Testis (tissue), 2 donors: ENCODE data around the gene IL18BP.

Experiments
- POLR2A ChIP-seq: fragments of 450-650 bp; IDR thresholded peaks from one replicate; pipeline ENCODE4 v1.6.1; 2017; ENCODE audit warnings: antibody characterized with exemption, mild to moderate bottlenecking, moderate library complexity
- TF ChIP-seq, protein P1 (sequence below), 3 experiments: fragments of 450-650 bp in 2 of 3; fragments of 200-600 bp in 1 of 3; sonication (generic) in 1 of 3; IDR thresholded peaks; one replicate each; pipeline ENCODE4 v1.5.1; 2016 to 2019; ENCODE audit warnings: antibody characterized with exemption in 3 of 3, mild to moderate bottlenecking in 2 of 3, moderate library complexity in 1 of 3

DNA sequence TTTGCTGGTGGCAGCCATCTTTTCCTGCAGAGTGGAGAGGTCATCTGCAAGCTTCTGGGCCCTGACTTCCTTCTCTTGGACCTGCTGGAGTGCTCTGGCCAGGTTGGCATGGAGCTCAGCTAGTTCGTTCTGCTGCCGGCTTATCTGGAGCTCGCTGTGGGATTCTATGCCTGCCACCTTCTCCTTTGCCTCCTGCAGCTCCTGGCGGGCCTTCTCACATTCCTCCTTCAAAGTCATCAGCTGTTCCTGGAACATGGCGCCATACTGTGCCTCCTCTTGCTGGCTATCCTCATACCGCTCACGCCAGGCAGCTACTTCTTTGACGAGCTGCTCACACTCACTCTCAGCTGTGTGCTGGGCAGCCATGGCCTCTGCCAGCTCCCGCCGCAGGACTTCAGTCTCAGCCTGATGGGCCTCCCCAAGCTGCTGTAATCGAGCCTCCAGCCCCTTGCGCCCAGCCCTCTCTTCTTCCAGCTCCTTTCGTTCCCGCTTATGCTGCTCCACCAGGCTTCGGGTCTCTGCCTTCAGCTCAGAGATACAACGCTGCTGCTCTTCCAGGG is 16.1 kb downstream of the IL18BP start:
- TF ChIP-seq POLR2A: no peak
- TF ChIP-seq, protein P1, sequence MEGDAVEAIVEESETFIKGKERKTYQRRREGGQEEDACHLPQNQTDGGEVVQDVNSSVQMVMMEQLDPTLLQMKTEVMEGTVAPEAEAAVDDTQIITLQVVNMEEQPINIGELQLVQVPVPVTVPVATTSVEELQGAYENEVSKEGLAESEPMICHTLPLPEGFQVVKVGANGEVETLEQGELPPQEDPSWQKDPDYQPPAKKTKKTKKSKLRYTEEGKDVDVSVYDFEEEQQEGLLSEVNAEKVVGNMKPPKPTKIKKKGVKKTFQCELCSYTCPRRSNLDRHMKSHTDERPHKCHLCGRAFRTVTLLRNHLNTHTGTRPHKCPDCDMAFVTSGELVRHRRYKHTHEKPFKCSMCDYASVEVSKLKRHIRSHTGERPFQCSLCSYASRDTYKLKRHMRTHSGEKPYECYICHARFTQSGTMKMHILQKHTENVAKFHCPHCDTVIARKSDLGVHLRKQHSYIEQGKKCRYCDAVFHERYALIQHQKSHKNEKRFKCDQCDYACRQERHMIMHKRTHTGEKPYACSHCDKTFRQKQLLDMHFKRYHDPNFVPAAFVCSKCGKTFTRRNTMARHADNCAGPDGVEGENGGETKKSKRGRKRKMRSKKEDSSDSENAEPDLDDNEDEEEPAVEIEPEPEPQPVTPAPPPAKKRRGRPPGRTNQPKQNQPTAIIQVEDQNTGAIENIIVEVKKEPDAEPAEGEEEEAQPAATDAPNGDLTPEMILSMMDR (IDR thresholded peaks at IDR 0.05): no peak
